Lung microvascular endothelial cell (primary cell): ENCODE measurements around the gene CDAN1. TPM values are rescaled to one million over a fixed set of nuclear protein-coding genes. Genes with fewer than 3 reads are reported as not detected.
A peak's percentile ranks its signal among the peaks of the same experiment; 100 is the strongest.
"Not testable (repeated sequence)": the region's sequence is repeated elsewhere in the genome, so short reads cannot be mapped to it uniquely, and the experiment has no call there.

Experiments used
- DNase-seq, 2 donors: peaks; one replicate each; pipeline versions ENCODE4 v3.0.0 to v3.0.0-alpha.2; 2010; ENCODE audit warnings: low read depth in 2 of 2
- total RNA-seq: library from RNA; depleted of rRNA; stranded (reverse); fragments of >200 nt; gene quantifications from 2 replicates; pipeline ENCODE4 v1.2.1, GENCODE V29; 2014

The CDAN1 gene, protein sequence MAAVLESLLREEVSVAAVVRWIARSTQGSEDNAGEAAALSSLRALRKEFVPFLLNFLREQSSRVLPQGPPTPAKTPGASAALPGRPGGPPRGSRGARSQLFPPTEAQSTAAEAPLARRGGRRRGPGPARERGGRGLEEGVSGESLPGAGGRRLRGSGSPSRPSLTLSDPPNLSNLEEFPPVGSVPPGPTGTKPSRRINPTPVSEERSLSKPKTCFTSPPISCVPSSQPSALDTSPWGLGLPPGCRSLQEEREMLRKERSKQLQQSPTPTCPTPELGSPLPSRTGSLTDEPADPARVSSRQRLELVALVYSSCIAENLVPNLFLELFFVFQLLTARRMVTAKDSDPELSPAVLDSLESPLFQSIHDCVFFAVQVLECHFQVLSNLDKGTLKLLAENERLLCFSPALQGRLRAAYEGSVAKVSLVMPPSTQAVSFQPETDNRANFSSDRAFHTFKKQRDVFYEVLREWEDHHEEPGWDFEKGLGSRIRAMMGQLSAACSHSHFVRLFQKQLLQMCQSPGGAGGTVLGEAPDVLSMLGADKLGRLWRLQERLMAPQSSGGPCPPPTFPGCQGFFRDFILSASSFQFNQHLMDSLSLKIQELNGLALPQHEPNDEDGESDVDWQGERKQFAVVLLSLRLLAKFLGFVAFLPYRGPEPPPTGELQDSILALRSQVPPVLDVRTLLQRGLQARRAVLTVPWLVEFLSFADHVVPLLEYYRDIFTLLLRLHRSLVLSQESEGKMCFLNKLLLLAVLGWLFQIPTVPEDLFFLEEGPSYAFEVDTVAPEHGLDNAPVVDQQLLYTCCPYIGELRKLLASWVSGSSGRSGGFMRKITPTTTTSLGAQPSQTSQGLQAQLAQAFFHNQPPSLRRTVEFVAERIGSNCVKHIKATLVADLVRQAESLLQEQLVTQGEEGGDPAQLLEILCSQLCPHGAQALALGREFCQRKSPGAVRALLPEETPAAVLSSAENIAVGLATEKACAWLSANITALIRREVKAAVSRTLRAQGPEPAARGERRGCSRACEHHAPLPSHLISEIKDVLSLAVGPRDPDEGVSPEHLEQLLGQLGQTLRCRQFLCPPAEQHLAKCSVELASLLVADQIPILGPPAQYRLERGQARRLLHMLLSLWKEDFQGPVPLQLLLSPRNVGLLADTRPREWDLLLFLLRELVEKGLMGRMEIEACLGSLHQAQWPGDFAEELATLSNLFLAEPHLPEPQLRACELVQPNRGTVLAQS
- total RNA-seq = 7.8 and 8.9 TPM in 2 replicates

DNA sequence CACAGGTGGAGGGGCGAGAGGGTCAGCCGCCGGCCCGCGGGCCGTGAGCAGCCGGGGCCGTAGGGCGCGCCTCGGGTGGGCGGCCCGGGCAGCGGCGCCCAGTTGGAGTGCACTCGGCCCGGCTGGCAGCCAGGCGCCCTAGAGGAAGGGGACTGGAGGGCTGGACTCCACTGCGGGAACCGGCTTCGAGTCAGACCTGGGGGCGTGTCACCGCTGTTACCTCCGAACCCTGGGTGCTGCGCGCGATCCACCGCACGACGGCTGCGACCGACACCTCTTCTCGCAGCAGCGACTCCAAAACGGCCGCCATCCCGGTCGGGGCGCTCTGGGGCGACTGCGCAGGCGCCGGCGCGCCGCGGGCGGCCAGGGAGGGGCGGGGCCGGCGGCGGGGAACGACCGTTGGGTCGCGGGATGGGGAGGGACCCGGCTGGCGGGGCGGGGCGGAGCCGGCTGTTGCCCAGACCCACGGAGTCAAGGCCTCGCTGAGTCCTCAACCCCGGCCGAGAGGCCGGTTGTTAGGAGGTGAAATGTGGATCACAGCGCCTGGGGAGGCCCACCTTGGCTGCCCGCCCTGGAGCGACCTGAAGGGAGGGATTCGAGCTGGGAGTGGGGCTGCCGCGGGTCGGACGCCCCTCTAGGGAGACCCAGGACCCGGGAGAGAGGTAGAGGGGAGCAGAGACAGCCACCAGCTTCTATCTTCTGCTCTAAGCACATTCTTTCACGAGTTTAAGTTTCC is at the start of gene CDAN1:
CDAN1 (minus strand) TSS at position 336 of the 736 bp plus-strand sequence; CDS start at position 310, 26 bp downstream.
- DNase-seq = peak; percentile 83 to 85

- no peak for DNase-seq
These were observed 48.6 kb upstream of the CDAN1 start for GRCh38 chr15:42785569-42785968.

DNA sequence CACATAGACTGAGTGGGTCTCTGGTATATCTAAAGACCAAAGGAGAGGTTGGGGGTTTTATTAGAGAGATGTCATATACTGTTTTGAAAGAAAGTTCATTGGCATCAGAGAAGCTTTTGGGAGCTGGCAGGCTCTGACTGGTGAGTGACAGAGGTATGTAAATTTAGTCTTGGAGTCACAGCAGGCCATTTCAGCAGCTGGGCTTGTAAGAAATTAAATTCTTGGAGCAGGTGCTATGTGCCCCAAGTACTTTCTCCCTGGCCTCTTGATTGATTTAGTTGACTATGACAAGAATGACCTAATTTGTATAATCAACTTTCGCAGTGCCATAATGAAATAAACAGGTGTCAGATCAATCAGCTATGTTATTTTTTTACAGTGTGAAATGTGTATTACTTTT is 47.8 kb upstream of the CDAN1 start:
- no peak for DNase-seq

DNA sequence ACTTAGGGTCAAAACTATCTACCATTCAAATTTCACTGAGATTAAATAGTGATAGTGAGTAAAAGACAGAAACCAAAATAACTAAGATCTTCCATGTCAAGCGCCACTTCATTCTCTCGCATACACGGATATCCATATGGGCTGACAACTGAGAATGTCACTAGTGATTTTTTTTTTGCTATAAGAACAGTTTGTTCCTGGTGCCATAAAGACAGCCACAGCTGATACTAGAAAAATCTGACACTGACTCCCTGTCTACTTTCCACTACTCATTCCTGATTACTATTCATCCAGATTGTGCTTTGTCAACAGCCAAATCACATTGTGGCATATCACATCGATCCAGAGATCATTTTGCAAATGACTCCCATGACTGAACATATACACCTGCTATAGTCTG is 45.8 kb upstream of the CDAN1 start:
- DNase-seq = no peak

- DNase-seq = no peak
These were observed 38.5 kb upstream of the CDAN1 start for GRCh38 chr15:42775416-42775815.

- DNase-seq = no peak
These were observed 36.0 kb upstream of the CDAN1 start for GRCh38 chr15:42772901-42773300.

GRCh38 chr15:42772144-42772543 is 35.2 kb upstream of the CDAN1 start:
- DNase-seq = peak in 1 of 2 donors; percentile 5

- DNase-seq = not testable (repeated sequence)
These were observed 29.2 kb upstream of the CDAN1 start for GRCh38 chr15:42766109-42766508.

GRCh38 chr15:42764154-42764731 is 27.3 kb upstream of the CDAN1 start:
- DNase-seq = not testable (repeated sequence)

GRCh38 chr15:42761813-42762212 is 24.9 kb upstream of the CDAN1 start:
- not testable (repeated sequence) for DNase-seq

- no peak for DNase-seq
These were observed 23.8 kb upstream of the CDAN1 start for GRCh38 chr15:42760759-42761158.

GRCh38 chr15:42759093-42759492 is 22.2 kb upstream of the CDAN1 start:
- no peak for DNase-seq

- no peak for DNase-seq
These were observed 13.4 kb upstream of the CDAN1 start for GRCh38 chr15:42750306-42750705.

DNA sequence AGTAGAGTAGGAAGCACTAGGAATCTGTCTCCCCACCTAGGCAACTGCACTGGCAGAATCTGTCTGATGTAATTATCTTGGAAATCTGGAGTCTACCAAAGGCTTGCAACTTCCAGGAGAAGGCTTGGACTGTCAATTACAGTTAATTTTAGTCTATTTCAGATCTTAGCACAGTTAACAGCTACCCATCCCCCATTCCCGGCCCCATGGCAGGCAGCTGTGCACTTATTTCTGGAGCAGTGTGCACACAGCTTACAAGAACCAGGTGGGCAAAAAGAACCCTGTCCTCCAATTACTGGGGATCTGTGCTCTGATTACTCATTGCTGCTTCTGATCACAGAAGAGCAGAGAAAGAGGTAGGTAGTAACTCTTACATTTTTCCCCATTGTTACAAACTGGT is 12.3 kb upstream of the CDAN1 start:
- DNase-seq = no peak

DNA sequence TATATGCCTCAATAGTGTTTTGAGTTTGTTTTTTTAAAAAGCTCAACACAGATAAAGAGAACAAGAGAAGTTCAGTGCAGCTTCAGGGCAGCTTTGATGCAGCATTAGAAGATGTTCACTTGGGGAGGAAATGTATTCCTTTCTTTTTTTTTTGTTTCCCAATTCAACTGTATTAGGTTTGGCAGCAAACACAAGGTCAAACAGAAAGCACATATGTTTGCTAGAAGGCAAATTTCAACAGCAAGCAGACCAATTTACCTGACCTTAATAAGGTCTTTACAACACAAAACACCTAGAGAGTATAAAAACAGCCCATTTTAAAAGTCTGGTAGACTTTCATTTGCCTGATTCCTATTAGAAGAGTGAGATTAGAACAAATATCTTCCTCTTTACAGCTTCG is 7.3 kb upstream of the CDAN1 start:
- no peak for DNase-seq

GRCh38 chr15:42742149-42742548 is 5.2 kb upstream of the CDAN1 start:
- no peak for DNase-seq

DNA sequence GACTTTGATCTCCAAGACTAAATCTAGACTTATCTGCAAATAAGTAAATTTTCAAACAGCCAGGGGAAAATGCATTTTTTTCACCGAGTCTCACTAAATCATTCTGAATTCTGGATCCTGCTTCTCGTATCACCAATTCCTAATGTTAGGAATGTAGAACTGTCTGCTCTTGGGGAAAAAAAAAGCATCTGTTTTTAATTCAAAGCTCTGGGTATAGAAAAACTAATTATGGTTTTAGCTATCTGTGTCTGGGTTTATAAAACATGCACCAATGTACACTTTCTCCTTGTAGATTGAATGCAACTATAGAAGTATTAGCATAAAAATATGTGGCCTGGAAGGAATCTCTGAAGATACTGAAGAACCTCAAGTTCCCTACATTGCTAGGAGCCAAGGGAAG is 4.8 kb upstream of the CDAN1 start:
- DNase-seq = no peak

GRCh38 chr15:42737529-42738328 is 801 bp upstream of the CDAN1 start:
- no peak for DNase-seq

- peak in 1 of 2 donors; percentile 54 for DNase-seq
These were observed 643 bp downstream of the CDAN1 start for GRCh38 chr15:42736178-42736792.
